K562 (cell line): ENCODE results near the gene GRAMD4. TPM values are rescaled to one million over a fixed set of nuclear protein-coding genes. Genes with fewer than 3 reads are reported as not detected.

Source experiments
- ATAC-seq: fragments of 200-7000 bp; cut with Tn5 transposase; 3 replicates; pipeline ENCODE4 v1.9.1; 2020; ENCODE audit warnings: moderate library complexity
- BruUV-seq: library from RNA; stranded (reverse); fragments of 400-500 nt; replicated peaks from 2 replicates; lab custom pipeline; 2021; lab: Mats Ljungman, UMichigan
- CTCF ChIA-PET: fragments of 300-600 bp; formaldehyde crosslinking; extraction: SDS; loops from one replicate; lab custom pipeline; 2021; ENCODE audit warnings: low intra/inter-chr PET ratio; lab: Yijun Ruan, JAX
- POLR2A ChIA-PET: fragments of 300-600, 350-650 bp; sonication (Branson Sonifier 250); formaldehyde crosslinking; extraction: SDS; loops from one replicate; lab custom pipeline; 2021; ENCODE audit warnings: antibody characterized with exemption, inconsistent platforms; lab: Yijun Ruan, JAX
- DNase-seq, 4 experiments: peaks; one replicate each; pipeline versions ENCODE4 v3.0.0 to v3.0.0-alpha.2; 2011 to 2018; ENCODE audit warnings: low spot score in 3 of 4, mixed read lengths in 3 of 4; ENCODE audit errors: extremely low read depth in 1 of 4
- FAIRE-seq: peaks from 2 replicates; lab custom pipeline; 2011; peaks lifted over from hg19 to GRCh38; lab: Jason Lieb, UNC
- H2AFZ ChIP-seq: 2 replicates; pipeline ENCODE4 v1.6.0; 2011; ENCODE audit warnings: low read depth, low read length, control low read depth, inconsistent platforms
- H3K27ac ChIP-seq: fragments of 200-600 bp; 3 replicates; pipeline ENCODE4 v1.8.0; 2011; ENCODE audit warnings: low read depth, mild to moderate bottlenecking, control low read depth, inconsistent platforms, low read length, moderate library complexity, mixed read lengths; ENCODE audit errors: extremely low read depth
- H3K27me3 ChIP-seq, 2 experiments: fragments of 300-600 bp in 1 of 2; 2 replicates in 1 of 2; 3 replicates in 1 of 2; pipeline versions ENCODE4 v1.6.0 to v1.8.0; 2011; ENCODE audit warnings: inconsistent platforms in 2 of 2, low read length in 2 of 2, mild to moderate bottlenecking in 1 of 2, mixed read lengths in 1 of 2, moderate library complexity in 1 of 2; ENCODE audit not compliant: control insufficient read depth in 2 of 2, insufficient read depth in 2 of 2
- H3K36me3 ChIP-seq: fragments of 300-600 bp; 3 replicates; pipeline ENCODE4 v1.8.0; 2011; ENCODE audit warnings: mild to moderate bottlenecking, low read length, inconsistent platforms; ENCODE audit not compliant: control insufficient read depth, insufficient read depth
- H3K4me1 ChIP-seq, 2 experiments: fragments of 200-600 bp in 1 of 2; replicated peaks in 1 of 2; 2 replicates in 1 of 2; 3 replicates in 1 of 2; pipeline versions ENCODE4 v1.5.1 to v1.8.0; 2011; ENCODE audit warnings: inconsistent platforms in 2 of 2, low read length in 2 of 2, mild to moderate bottlenecking in 1 of 2, mixed read lengths in 1 of 2, moderate library complexity in 1 of 2; ENCODE audit not compliant: control insufficient read depth in 2 of 2, insufficient read depth in 2 of 2
- H3K4me2 ChIP-seq: 2 replicates; pipeline ENCODE4 v1.6.1; 2011; ENCODE audit warnings: low read length, control low read depth, inconsistent platforms, mixed read lengths; ENCODE audit not compliant: insufficient read depth
- H3K4me3 ChIP-seq: fragments of 200-600 bp; sonication (generic), shearing (Covaris generic); 2 replicates; pipeline ENCODE4 v1.5.1; 2016; ENCODE audit warnings: control low read depth, inconsistent platforms
- H3K79me2 ChIP-seq: fragments of 200-600 bp; 3 replicates; pipeline ENCODE4 v1.8.0; 2011; ENCODE audit warnings: low read length, inconsistent platforms; ENCODE audit not compliant: control insufficient read depth, insufficient read depth
- H3K9ac ChIP-seq, 2 experiments: 2 replicates each; pipeline versions ENCODE4 v1.6.0 to v1.6.1; 2011; ENCODE audit warnings: low read depth in 2 of 2, low read length in 2 of 2, control low read depth in 1 of 2, inconsistent platforms in 1 of 2, mild to moderate bottlenecking in 1 of 2, mixed read lengths in 1 of 2; ENCODE audit not compliant: insufficient read depth in 1 of 2
- H3K9me1 ChIP-seq: one replicate; pipeline ENCODE4 v1.6.0; 2011; ENCODE audit warnings: inconsistent platforms, mild to moderate bottlenecking, low read length, moderate library complexity; ENCODE audit not compliant: control insufficient read depth, insufficient read depth
- H3K9me3 ChIP-seq: replicated peaks from 2 replicates; pipeline ENCODE4 v1.5.1; 2011; ENCODE audit warnings: low read depth, low read length, inconsistent platforms; ENCODE audit not compliant: control insufficient read depth, insufficient read depth
- H4K20me1 ChIP-seq: replicated peaks from 2 replicates; pipeline ENCODE4 v1.6.1; 2011; ENCODE audit warnings: low read length, inconsistent platforms, mixed read lengths; ENCODE audit not compliant: control insufficient read depth, insufficient read depth
- BRD4 ChIP-seq: fragments of 200-600 bp; sonication (generic); IDR thresholded peaks from 2 replicates; pipeline ENCODE4 v1.6.1; 2017; ENCODE audit warnings: inconsistent platforms
- CHD4 ChIP-seq: fragments of 200-600 bp; sonication (generic); IDR thresholded peaks from 3 replicates; pipeline ENCODE4 v1.6.1; 2012; ENCODE audit warnings: low read depth, mild to moderate bottlenecking, mixed read lengths, low read length, inconsistent platforms; ENCODE audit not compliant: insufficient read depth, insufficient replicate concordance, poor library complexity, severe bottlenecking
- CREB3L1 ChIP-seq: fragments of 450-650 bp; IDR thresholded peaks from 2 replicates; pipeline ENCODE4 v1.6.1; 2014; ENCODE audit warnings: low read depth, mild to moderate bottlenecking, moderate library complexity, borderline replicate concordance
- CREM ChIP-seq: IDR thresholded peaks from 2 replicates; pipeline ENCODE4 v1.6.1; 2014; ENCODE audit warnings: antibody characterized with exemption, low read depth
- EGR1 ChIP-seq: fragments of 450-650 bp; conservative IDR thresholded peaks from 2 replicates; pipeline ENCODE4 v1.6.1; 2017; ENCODE audit warnings: mild to moderate bottlenecking
- EZH2 ChIP-seq: IDR thresholded peaks from 2 replicates; pipeline ENCODE4 v1.6.1; 2012; ENCODE audit warnings: low read depth, mild to moderate bottlenecking, inconsistent platforms, low read length, borderline replicate concordance
- FIP1L1 ChIP-seq: fragments of 200-400 bp; formaldehyde crosslinking; IDR thresholded peaks from 2 replicates; pipeline ENCODE4 v1.6.1; 2018; ENCODE audit warnings: mild to moderate bottlenecking, low read depth, low read length; ENCODE audit not compliant: poor library complexity, severe bottlenecking
- KAT8 ChIP-seq: fragments of 450-650 bp; IDR thresholded peaks from 2 replicates; pipeline ENCODE4 v1.6.1; 2016; ENCODE audit warnings: low read depth, mild to moderate bottlenecking
- KLF1 ChIP-seq: fragments of 450-650 bp; IDR thresholded peaks from 2 replicates; pipeline ENCODE4 v1.6.1; 2016; ENCODE audit warnings: missing genetic modification characterization, missing compliant biosample characterization
- NR2C2 ChIP-seq, 2 experiments: fragments of 200-800 bp in 1 of 2; sonication (Bioruptor generic) in 1 of 2; sonication (generic) in 1 of 2; formaldehyde crosslinking in 1 of 2; IDR thresholded peaks; 2 replicates each; pipeline versions ENCODE4 v1.6.1 to v1.8.0; 2016 to 2022; ENCODE audit warnings: mild to moderate bottlenecking in 1 of 2, missing compliant biosample characterization in 1 of 2, missing genetic modification characterization in 1 of 2, missing genetic modification reagents in 1 of 2
- PHTF2 ChIP-seq: fragments of 250-450 bp; sonication (Bioruptor Pico); IDR thresholded peaks from 2 replicates; pipeline ENCODE4 v1.5.0; 2021; ENCODE audit warnings: mild to moderate bottlenecking
- POU5F1 ChIP-seq: fragments of 150-350 bp; IDR thresholded peaks from 2 replicates; pipeline ENCODE4 v1.6.1; 2014; ENCODE audit warnings: borderline replicate concordance, low read length, low read depth, mild to moderate bottlenecking; ENCODE audit not compliant: partially characterized antibody
- SIRT6 ChIP-seq: IDR thresholded peaks from one replicate; pipeline ENCODE4 v1.6.1; 2012; ENCODE audit warnings: low read depth, mild to moderate bottlenecking, control low read depth, inconsistent platforms, low read length, moderate library complexity
- ZBTB5 ChIP-seq: fragments of 450-650 bp; IDR thresholded peaks from 2 replicates; pipeline ENCODE4 v1.6.1; 2017; ENCODE audit warnings: antibody characterized with exemption
- ZFP30 ChIP-seq: fragments of 250-450 bp; sonication (Bioruptor Pico); IDR thresholded peaks from 2 replicates; pipeline ENCODE4 v1.8.0; 2022; ENCODE audit warnings: moderate library complexity, mild to moderate bottlenecking, inconsistent platforms, borderline replicate concordance
- ZNF239 ChIP-seq: fragments of 250-450 bp; sonication (Bioruptor Pico); IDR thresholded peaks from 2 replicates; pipeline ENCODE4 v1.4.0; 2020; ENCODE audit warnings: mild to moderate bottlenecking
- WGBS: fragments of 100-300 bp; shearing (Covaris generic); methylation state at CpG from one replicate; pipeline ENCODE4 v1.1.6; 2016; ENCODE audit warnings: low coverage, mixed read lengths; ENCODE audit not compliant: insufficient coverage; ENCODE audit errors: missing lambda C conversion rate; 5-methylcytosine and 5-hydroxymethylcytosine counted together
- in situ Hi-C: fragments of 300-500 bp; cut with MboI; formaldehyde crosslinking; loops from 4 replicates; pipeline ENCODE4 v1.15.0; 2018; ENCODE audit warnings: inconsistent platforms, mixed read lengths
- intact Hi-C: fragments of 100-400 bp; cut with micrococcal nuclease; formaldehyde crosslinking; loops from 2 replicates; pipeline ENCODE4 v1.14.2; 2022
- polyA plus RNA-seq, 8 experiments: library from polyadenylated mRNA; depleted of rRNA in 4 of 8; stranded (reverse) in 5 of 8; unstranded in 3 of 8; fragments of >200 nt; fragmentation: Nextera tagmentation in 2 of 8; fragmentation: Illumina TruSeq in 1 of 8; extraction: Ambion mirVana in 2 of 8; extraction: Trizol in 1 of 8; gene quantifications; 2 replicates each; pipeline versions ENCODE4 v1.2.1 to v1.2.3, GENCODE V29; 2011 to 2014; ENCODE audit warnings: inconsistent platforms in 1 of 8, missing spikeins in 1 of 8
- total RNA-seq, 7 experiments: library from RNA; depleted of rRNA in 6 of 7; stranded (reverse); fragments of >200 nt in 6 of 7; fragmentation: Illumina TruSeq in 2 of 7; extraction: Trizol in 2 of 7; gene quantifications; 2 replicates each; pipeline versions ENCODE4 v1.2.1 to v1.2.3, GENCODE V29; 2011 to 2021; ENCODE audit warnings: low replicate concordance in 1 of 7

The GRAMD4 gene
- total and polyA plus RNA-seq, 9 of the 15 experiments (the other 6 are each of a cell fraction or from before 2014, with no cell fraction given) = 0.18 to 44.8 (median 18.6) TPM

- BruUV-seq = no TSS peak
- H3K4me2 ChIP-seq = no peak overlapping the region
- H3K4me3 ChIP-seq = no peak overlapping the region
- ChIA-PET POLR2A (interaction anchor here (0.6 to 0.7 kb wide), 2 partner anchors 26 to 152 kb away, joined by 3 to 4 read pairs; no protein-coding TSS in a partner anchor), CTCF (no interaction called here)
- no peaks in the 10 kb centered on the region; the same call in 1 of the 2 replicates for H4K20me1 ChIP-seq
- WGBS = 29% methylated on average over 4 of the region's 4 CpGs
- no peaks in the 10 kb centered on the region for H3K9me3 ChIP-seq
- no peak overlapping the region for H3K27ac ChIP-seq
- no peaks in the 10 kb centered on the region for H3K27me3 ChIP-seq
- no peak overlapping the region for H2AFZ ChIP-seq
- no peak overlapping the region for H3K9ac ChIP-seq
- in situ Hi-C loops = no loop called here
- ATAC-seq (no peak), FAIRE-seq (no peak), DNase-seq (no peak)
- H3K79me2 ChIP-seq = no peaks in the 10 kb centered on the region
- no peaks in the 10 kb centered on the region for H3K9me1 ChIP-seq
- TF ChIP-seq NR2C2 (CRISPR knock-in tag; IDR thresholded peaks at IDR 0.05) (no peak), NR2C2 (tag; IDR thresholded peaks at IDR 0.05) (no peak), SIRT6 (no peak), CREM (no peak), ZFP30 (CRISPR knock-in tag) (no peak), ZBTB5 (no peak), ZNF239 (CRISPR knock-in tag) (no peak), BRD4 (no peak), POU5F1 (no peak), KLF1 (tag) (no peak), CHD4 (no peak), CREB3L1 (no peak), FIP1L1 (no peak), EZH2 (no peak), EGR1 (no peak), KAT8 (no peak), PHTF2 (CRISPR knock-in tag) (no peak)
- no peaks in the 10 kb centered on the region for H3K4me1 ChIP-seq
- H3K36me3 ChIP-seq = peaks cover 31% of the 10 kb centered on the region; the same call in 2 of the 3 replicates
- intact Hi-C loops = no loop called here
These were observed 94.4 kb downstream of the GRAMD4 start for GRCh38 chr22:46714550-46714949.
